IPS-20b (cell line): ENCODE results near the gene CASP7.
"Not testable (repeated sequence)": the region's sequence is repeated elsewhere in the genome, so short reads cannot be mapped to it uniquely, and the experiment has no call there.

Source experiments
- H3K27ac ChIP-seq: one replicate; pipeline ENCODE4 v1.5.1; 2013; ENCODE audit warnings: low read length
- H3K27me3 ChIP-seq: 2 replicates; pipeline ENCODE4 v1.6.1; 2013; ENCODE audit warnings: mild to moderate bottlenecking, low read length, inconsistent platforms; ENCODE audit not compliant: insufficient read depth
- H3K36me3 ChIP-seq: 2 replicates; pipeline ENCODE4 v1.6.1; 2013; ENCODE audit warnings: low read depth, mild to moderate bottlenecking, inconsistent platforms, low read length, moderate library complexity; ENCODE audit not compliant: insufficient read depth
- H3K4me1 ChIP-seq: 2 replicates; pipeline ENCODE4 v1.6.1; 2013; ENCODE audit warnings: mild to moderate bottlenecking, control low read depth, inconsistent platforms, low read length, moderate library complexity; ENCODE audit not compliant: insufficient read depth
- H3K4me3 ChIP-seq: 2 replicates; pipeline ENCODE4 v1.5.1; 2013; ENCODE audit warnings: mild to moderate bottlenecking, low read length, inconsistent platforms
- H3K9ac ChIP-seq: 2 replicates; pipeline ENCODE4 v1.6.1; 2013; ENCODE audit warnings: low read depth, mild to moderate bottlenecking, inconsistent platforms, low read length, moderate library complexity
- H3K9me3 ChIP-seq: 2 replicates; pipeline ENCODE4 v1.6.1; 2013; ENCODE audit warnings: mild to moderate bottlenecking, low read depth, low read length, inconsistent platforms; ENCODE audit not compliant: insufficient read depth

CASP7 gene

GRCh38 chr10:113650172-113650571 lies 29.5 kb upstream of the CASP7 start:
- H3K27me3 ChIP-seq = no peaks in the 10 kb centered on the region
- no peaks in the 10 kb centered on the region for H3K4me1 ChIP-seq
- H3K4me3 ChIP-seq = no peak overlapping the region
- H3K36me3 ChIP-seq = no peaks in the 10 kb centered on the region
- H3K9ac ChIP-seq = no peak overlapping the region
- no peaks in the 10 kb centered on the region for H3K9me3 ChIP-seq
- H3K27ac ChIP-seq = no peak overlapping the region

DNA sequence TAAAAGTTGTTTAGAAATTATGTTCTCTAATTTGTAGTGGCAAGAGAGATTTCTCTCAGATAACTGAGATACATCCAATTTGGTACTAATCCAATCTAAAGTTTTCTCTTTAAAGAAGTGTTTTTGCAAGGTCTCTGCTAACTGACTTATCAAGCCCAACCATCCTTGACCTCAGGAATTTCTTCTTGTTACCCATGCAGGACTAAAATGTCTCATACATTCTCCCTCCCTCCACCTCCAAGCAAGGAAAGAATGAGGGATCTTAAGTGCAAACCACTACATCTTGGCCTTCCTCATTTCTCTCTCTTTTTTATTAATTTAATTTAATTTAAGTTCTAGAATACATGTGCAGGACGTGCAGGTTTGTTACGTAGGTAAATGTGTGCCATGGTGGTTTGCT lies 28.7 kb upstream of the CASP7 start:
- Histone ChIP-seq H3K4me1 (no peaks in the 10 kb centered on the region), H3K27ac (no peak overlapping the region), H3K9ac (no peak overlapping the region), H3K4me3 (no peak overlapping the region), H3K36me3 (no peaks in the 10 kb centered on the region), H3K9me3 (no peaks in the 10 kb centered on the region), H3K27me3 (no peaks in the 10 kb centered on the region)

- Histone ChIP-seq H3K4me3 (no peak overlapping the region), H3K27me3 (no peaks in the 10 kb centered on the region), H3K36me3 (no peaks in the 10 kb centered on the region), H3K9ac (no peak overlapping the region), H3K9me3 (no peaks in the 10 kb centered on the region), H3K4me1 (no peaks in the 10 kb centered on the region), H3K27ac (no peak overlapping the region)
Observed at GRCh38 chr10:113651898-113652297, 27.8 kb upstream of the CASP7 start.

DNA sequence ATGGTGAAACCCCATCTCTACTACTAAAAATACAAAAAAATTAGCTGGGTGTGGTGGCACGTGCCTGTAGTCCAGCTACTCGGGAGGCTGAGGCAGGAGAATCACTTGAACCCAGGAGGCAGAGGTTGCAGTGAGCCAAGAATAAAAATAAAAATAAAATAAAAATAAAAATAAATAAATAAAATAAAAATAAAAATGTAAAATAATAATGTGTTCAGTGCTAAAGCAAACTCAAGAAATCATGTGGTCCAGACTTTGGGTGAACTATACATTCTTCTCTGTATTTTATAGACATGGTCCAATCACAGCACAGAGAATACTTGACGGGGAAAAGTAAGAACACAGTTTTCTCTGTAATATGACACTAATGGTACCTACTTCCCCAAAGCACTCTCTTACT lies 27.3 kb upstream of the CASP7 start:
- not testable (repeated sequence) for H3K4me3 ChIP-seq, H3K9me3 ChIP-seq, H3K4me1 ChIP-seq, H3K9ac ChIP-seq, H3K27ac ChIP-seq, H3K27me3 ChIP-seq, H3K36me3 ChIP-seq

DNA sequence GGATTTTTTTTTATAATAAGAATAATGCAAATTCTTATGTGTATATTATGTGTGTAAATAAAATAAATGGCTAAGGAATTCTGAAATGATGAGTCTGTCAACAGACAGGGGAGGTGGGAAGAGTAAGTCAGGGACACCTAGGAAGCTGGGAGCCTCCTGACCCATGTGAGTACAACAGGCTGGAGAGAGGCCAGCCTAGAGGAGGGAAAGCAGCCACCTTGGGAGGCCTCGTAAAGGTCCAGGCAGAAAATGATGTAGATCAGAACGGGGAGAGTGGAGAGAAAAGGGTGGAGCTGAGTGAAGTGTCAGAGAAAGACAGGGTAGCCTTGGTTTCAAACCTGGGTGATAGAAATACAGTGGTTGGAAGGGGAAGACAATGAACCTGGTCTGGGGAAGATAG lies 22.8 kb upstream of the CASP7 start:
- Histone ChIP-seq H3K27me3 (no peaks in the 10 kb centered on the region), H3K4me1 (no peaks in the 10 kb centered on the region), H3K9me3 (no peaks in the 10 kb centered on the region), H3K27ac (no peak overlapping the region), H3K9ac (no peak overlapping the region), H3K36me3 (no peaks in the 10 kb centered on the region), H3K4me3 (no peak overlapping the region)

- Histone ChIP-seq H3K27me3 (no peaks in the 10 kb centered on the region), H3K4me1 (no peaks in the 10 kb centered on the region), H3K36me3 (no peaks in the 10 kb centered on the region), H3K27ac (no peak overlapping the region), H3K9ac (no peak overlapping the region), H3K9me3 (no peaks in the 10 kb centered on the region), H3K4me3 (no peak overlapping the region)
Observed at GRCh38 chr10:113657544-113657943, 22.2 kb upstream of the CASP7 start.

GRCh38 chr10:113661332-113661731 lies 18.4 kb upstream of the CASP7 start:
- Histone ChIP-seq H3K36me3 (no peaks in the 10 kb centered on the region), H3K9ac (no peak overlapping the region), H3K27ac (no peak overlapping the region), H3K27me3 (no peaks in the 10 kb centered on the region), H3K9me3 (no peaks in the 10 kb centered on the region), H3K4me3 (no peak overlapping the region), H3K4me1 (no peaks in the 10 kb centered on the region)

DNA sequence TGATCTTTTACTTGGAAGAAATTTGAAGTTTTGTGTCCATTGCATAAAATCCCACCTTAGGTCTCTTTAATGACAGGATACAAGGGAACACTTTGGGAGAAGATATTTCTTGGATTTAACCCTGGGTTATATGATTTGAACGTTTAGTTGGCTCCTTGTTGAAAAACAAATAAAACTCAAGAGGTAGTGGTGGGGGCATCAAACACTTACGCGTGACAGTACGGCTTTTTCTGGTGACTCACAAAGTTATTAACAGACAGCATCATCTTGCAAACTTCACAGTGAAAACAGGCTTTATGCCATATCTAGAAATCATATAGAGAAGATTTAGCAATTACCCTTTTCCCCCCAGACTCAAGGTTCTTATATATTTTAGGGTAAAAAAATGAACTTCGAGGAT lies 16.6 kb upstream of the CASP7 start:
- H3K9me3 ChIP-seq = no peaks in the 10 kb centered on the region

DNA sequence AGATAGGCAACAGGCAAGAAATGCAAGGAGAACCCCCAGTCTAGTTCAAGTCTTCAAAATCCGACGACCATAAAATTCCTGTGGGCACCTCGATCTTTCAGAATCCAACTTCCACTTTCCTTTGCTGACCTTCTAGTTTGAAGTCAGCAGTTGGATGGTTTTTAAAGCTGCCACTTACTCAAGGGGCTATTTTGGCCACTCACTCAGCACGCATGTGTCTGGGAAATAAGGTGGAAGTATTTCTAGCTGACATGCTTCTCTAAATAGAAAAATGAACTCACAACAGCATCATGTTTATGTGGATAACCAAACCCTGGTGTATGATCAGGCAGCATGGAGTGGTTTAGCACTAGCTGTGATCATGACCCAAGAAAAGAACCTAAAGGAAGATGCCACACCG lies 15.8 kb upstream of the CASP7 start, which contains the start of gene NRAP:
Gene NRAP (minus strand): TSS at position 134 of the 400 bp plus-strand sequence. CDS start 159 bp downstream, outside the sequence.
- H3K27ac ChIP-seq = no peak within 1 kb of the TSS
- no peaks in the 10 kb centered on the region for H3K27me3 ChIP-seq
- H3K4me3 ChIP-seq = no peak within 1 kb of the TSS
- H3K36me3 ChIP-seq = no peaks in the 10 kb centered on the region
- no peak within 1 kb of the TSS for H3K9ac ChIP-seq
- no peaks in the 10 kb centered on the region for H3K9me3 ChIP-seq
- no peaks in the 10 kb centered on the region for H3K4me1 ChIP-seq

More for the DNA sequence above, 16.6 kb upstream of the CASP7 start:
- Histone ChIP-seq H3K27me3 (no peaks in the 10 kb centered on the region), H3K4me3 (no peak overlapping the region), H3K4me1 (no peaks in the 10 kb centered on the region), H3K27ac (no peak overlapping the region), H3K36me3 (no peaks in the 10 kb centered on the region), H3K9ac (no peak overlapping the region)

- H3K9ac ChIP-seq = no peak overlapping the region
- no peak overlapping the region for H3K27ac ChIP-seq
- H3K9me3 ChIP-seq = no peaks in the 10 kb centered on the region
- no peaks in the 10 kb centered on the region for H3K36me3 ChIP-seq
- H3K4me3 ChIP-seq = no peak overlapping the region
- H3K27me3 ChIP-seq = no peaks in the 10 kb centered on the region
- no peaks in the 10 kb centered on the region for H3K4me1 ChIP-seq
Observed at GRCh38 chr10:113665352-113665751, 14.4 kb upstream of the CASP7 start.

GRCh38 chr10:113665806-113666354 lies 13.8 kb upstream of the CASP7 start:
- H3K4me1 ChIP-seq = no peaks in the 10 kb centered on the region
- no peaks in the 10 kb centered on the region for H3K27me3 ChIP-seq
- no peaks in the 10 kb centered on the region for H3K36me3 ChIP-seq
- peaks cover 4% of the 10 kb centered on the region for H3K9me3 ChIP-seq
- H3K27ac ChIP-seq = no peak overlapping the region
- no peak overlapping the region for H3K4me3 ChIP-seq
- no peak overlapping the region for H3K9ac ChIP-seq

DNA sequence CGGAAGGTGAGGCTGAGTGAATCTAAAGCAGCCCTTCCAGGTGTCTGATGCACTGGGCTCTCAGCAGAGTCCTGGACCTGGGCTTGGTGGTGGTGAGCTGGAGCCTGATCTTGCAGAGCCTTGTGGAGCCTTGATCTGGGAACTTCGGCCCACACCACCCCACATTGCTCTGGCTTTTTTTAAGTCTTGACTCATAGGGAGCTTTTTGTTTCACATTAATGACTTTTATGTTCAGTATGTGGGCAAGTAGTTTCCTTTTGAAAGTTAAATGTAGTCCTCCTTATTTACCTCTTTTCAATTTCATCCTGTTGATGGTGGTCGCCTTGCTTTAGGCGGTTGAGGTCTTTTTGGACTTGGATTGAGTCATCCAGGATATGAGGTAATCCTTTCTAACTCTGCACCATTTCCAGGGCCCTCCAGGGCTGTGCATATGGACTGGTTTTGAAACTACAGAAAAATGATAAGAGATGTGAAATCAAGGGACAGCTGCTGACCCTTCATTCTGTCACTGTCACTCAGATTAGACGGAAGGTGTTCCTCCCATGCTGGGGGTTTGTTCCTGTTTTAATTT lies 12.9 kb upstream of the CASP7 start:
- Histone ChIP-seq H3K9me3 (peaks cover 4% of the 10 kb centered on the region), H3K27ac (no peak overlapping the region), H3K27me3 (no peaks in the 10 kb centered on the region), H3K9ac (no peak overlapping the region), H3K36me3 (no peaks in the 10 kb centered on the region), H3K4me3 (no peak overlapping the region), H3K4me1 (no peaks in the 10 kb centered on the region)
